ENCODE data around the gene GPR61. TPM values are rescaled to one million over a fixed set of nuclear protein-coding genes. Genes with fewer than 3 reads are reported as not detected.

The GPR61 gene
- total RNA-seq (2022; extraction: Qiagen RNA extraction; ENCODE audit: low read depth) = not detected in 5 replicates

DNA sequence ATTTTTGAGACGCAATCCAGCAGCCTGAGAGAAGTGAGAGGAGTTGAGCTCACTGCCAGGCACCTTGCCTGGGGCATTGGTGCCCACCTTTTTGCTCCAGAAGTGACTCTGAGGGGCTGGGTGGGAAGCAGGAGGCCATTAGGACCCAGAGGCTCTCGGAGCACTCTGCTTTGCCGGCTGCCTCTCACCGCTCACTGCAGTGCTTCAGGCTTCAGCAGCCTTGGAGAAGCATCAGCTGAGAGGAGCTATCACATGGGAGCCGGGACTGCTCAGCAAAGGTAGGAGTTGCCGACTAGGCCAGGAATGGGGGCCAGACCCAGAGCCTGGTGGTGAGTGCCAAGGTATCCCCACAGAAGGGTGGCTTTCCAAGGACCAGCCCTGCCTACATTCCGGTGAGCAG lies at the start of gene GPR61:
Gene GPR61, plus strand, starts transcription at position 197 of the 400 bp plus-strand sequence. CDS start 3,151 bp downstream, outside the sequence.

DNA sequence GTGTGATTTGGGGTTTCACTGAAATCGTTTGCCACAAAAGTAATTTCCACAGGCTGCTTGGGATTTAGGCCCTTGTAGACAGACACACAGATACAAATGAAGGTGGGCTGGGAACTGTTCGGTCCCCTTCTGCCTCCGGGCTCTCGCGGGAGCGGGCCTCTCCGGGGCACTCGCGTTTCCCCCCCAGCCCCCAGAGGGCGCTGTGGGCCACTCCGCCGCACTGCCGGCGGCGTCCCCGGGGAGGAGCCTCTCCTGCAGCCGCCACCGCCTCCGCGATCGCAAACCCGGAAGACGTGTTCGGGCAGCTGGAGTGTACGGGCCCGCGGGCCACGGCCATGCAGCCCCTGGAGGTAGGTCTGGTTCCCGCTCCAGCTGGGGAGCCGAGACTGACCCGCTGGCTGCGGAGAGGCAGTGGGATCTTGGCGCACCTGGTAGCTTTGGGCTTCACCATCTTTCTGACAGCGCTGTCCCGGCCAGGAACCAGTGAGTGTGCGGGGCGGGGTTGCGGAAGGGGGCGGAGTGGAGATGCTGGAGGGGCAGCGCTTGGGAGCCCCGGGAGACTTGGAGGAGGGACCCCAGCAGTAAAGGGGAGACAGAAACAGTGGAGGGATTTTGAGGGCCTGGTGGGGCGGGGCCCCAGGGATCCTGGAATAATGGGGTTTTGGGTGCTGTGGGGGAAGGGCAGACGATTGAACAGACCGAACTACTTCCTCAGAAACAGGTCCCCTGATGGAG lies 45.7 kb upstream of the GPR61 start, which contains the start of gene CYB561D1:
Gene CYB561D1, plus strand, starts transcription at position 290 of the 735 bp plus-strand sequence. Its CDS starts 46 bp downstream, at position 336.

GRCh38 chr1:109509176-109510134 lies 30.2 kb upstream of the GPR61 start, which contains the start of gene AMIGO1:
Gene AMIGO1 (minus strand): TSS chr1:109509727. CDS start chr1:109508912, 815 bp downstream.

GRCh38 chr1:109548321-109549267 lies 8.9 kb downstream of the GPR61 start, which contains the start of gene GNAI3:
Gene GNAI3 (plus strand): TSS chr1:109548615. CDS start chr1:109548721, 106 bp downstream.

Other genes starting within 250 kb of the GPR61 start
- gene MYBPHL, start 232.9 kb upstream of the GPR61 start, total RNA-seq (2022; extraction: Qiagen RNA extraction; ENCODE audit: low read depth) = not detected in 5 replicates
- 3.0 to 4.8 TPM (median 3.8 TPM) in 5 replicates for gene SORT1, start 142.0 kb upstream of the GPR61 start, total RNA-seq (2022; extraction: Qiagen RNA extraction; ENCODE audit: low read depth)
- 102 to 125 TPM (median 116 TPM) in 5 replicates for gene PSMA5, start 113.4 kb upstream of the GPR61 start, total RNA-seq (2022; extraction: Qiagen RNA extraction; ENCODE audit: low read depth)
- gene SYPL2, start 73.3 kb upstream of the GPR61 start, total RNA-seq (2022; extraction: Qiagen RNA extraction; ENCODE audit: low read depth) = 0.06 to 0.13 TPM (median 0.10 TPM) in 4 of 5 replicates, not detected in the other
- 1.6 to 2.8 TPM (median 2.3 TPM) in 5 replicates for gene ATXN7L2, start 56.0 kb upstream of the GPR61 start, total RNA-seq (2022; extraction: Qiagen RNA extraction; ENCODE audit: low read depth)
- gene CYB561D1, start 45.8 kb upstream of the GPR61 start, total RNA-seq (2022; extraction: Qiagen RNA extraction; ENCODE audit: low read depth) = 3.5 to 5.0 TPM (median 4.4 TPM) in 5 replicates
- gene AMIGO1, start 30.1 kb upstream of the GPR61 start, total RNA-seq (2022; extraction: Qiagen RNA extraction; ENCODE audit: low read depth) = 1.1 to 1.4 TPM (median 1.2 TPM) in 5 replicates
- 2.8 to 5.3 TPM (median 5.1 TPM) in 5 replicates for gene GNAI3, start 8.7 kb downstream of the GPR61 start, total RNA-seq (2022; extraction: Qiagen RNA extraction; ENCODE audit: low read depth)
- 0.23 to 0.30 TPM in 2 of 5 replicates, not detected in the others for gene GNAT2, start 79.7 kb downstream of the GPR61 start, total RNA-seq (2022; extraction: Qiagen RNA extraction; ENCODE audit: low read depth)
- gene AMPD2, start 80.0 kb downstream of the GPR61 start, total RNA-seq (2022; extraction: Qiagen RNA extraction; ENCODE audit: low read depth) = 24.4 to 31.6 TPM (median 29.2 TPM) in 5 replicates
- gene GSTM4, start 116.2 kb downstream of the GPR61 start, total RNA-seq (2022; extraction: Qiagen RNA extraction; ENCODE audit: low read depth) = 8.5 to 10.0 TPM (median 9.6 TPM) in 5 replicates
- 3.0 to 4.6 TPM (median 3.9 TPM) in 5 replicates for gene GSTM2, start 128.2 kb downstream of the GPR61 start, total RNA-seq (2022; extraction: Qiagen RNA extraction; ENCODE audit: low read depth)
- not detected in 5 replicates for gene GSTM1, start 147.9 kb downstream of the GPR61 start, total RNA-seq (2022; extraction: Qiagen RNA extraction; ENCODE audit: low read depth)
- not detected in 5 replicates for gene GSTM5, start 172.4 kb downstream of the GPR61 start, total RNA-seq (2022; extraction: Qiagen RNA extraction; ENCODE audit: low read depth)
- gene GSTM3, start 201.2 kb downstream of the GPR61 start, total RNA-seq (2022; extraction: Qiagen RNA extraction; ENCODE audit: low read depth) = 22.5 to 32.1 TPM (median 24.6 TPM) in 5 replicates
- gene EPS8L3, start 224.1 kb downstream of the GPR61 start, total RNA-seq (2022; extraction: Qiagen RNA extraction; ENCODE audit: low read depth) = 0.91 to 2.0 TPM (median 1.4 TPM) in 5 replicates

All from A549 treated with RU486 at 1 μM for 4 hours (cell line).